Mucosa of descending colon (tissue), 3 donors: ENCODE measurements around the gene RRAGA. TPM values are rescaled to one million over a fixed set of nuclear protein-coding genes. Genes with fewer than 3 reads are reported as not detected.

Experiments used
- ATAC-seq: fragments of 200-7000 bp; cut with Tn5 transposase; one replicate; pipeline ENCODE4 v1.9.1; 2020; ENCODE audit warnings: mild to moderate bottlenecking, moderate library complexity
- DNase-seq, 3 donors: peaks; one replicate each; pipeline ENCODE4 v3.0.0-alpha.2; 2020
- H3K36me3 ChIP-seq: fragments of 200-600 bp; one replicate; pipeline ENCODE4 v1.8.0; 2021; ENCODE audit warnings: low read depth, mild to moderate bottlenecking
- H3K4me1 ChIP-seq: fragments of 200-600 bp; one replicate; pipeline ENCODE4 v1.8.0; 2021; ENCODE audit warnings: low read depth, mild to moderate bottlenecking
- H3K4me3 ChIP-seq: fragments of 200-600 bp; one replicate; pipeline ENCODE4 v1.8.0; 2021; ENCODE audit warnings: mild to moderate bottlenecking
- H3K9me3 ChIP-seq: fragments of 200-600 bp; one replicate; pipeline ENCODE4 v1.8.0; 2021; ENCODE audit warnings: mild to moderate bottlenecking
- CTCF ChIP-seq: fragments of 200-600 bp; IDR thresholded peaks from one replicate; pipeline ENCODE4 v1.8.0; 2022; ENCODE audit warnings: antibody characterized with exemption, mild to moderate bottlenecking
- intact Hi-C, 2 donors: fragments of 100-400 bp; cut with DNase I in 1 of 2; cut with micrococcal nuclease in 1 of 2; formaldehyde crosslinking; loops; one replicate each; pipeline versions ENCODE4 v1.11.0 to v1.11.1; 2022; cut with DNase I, micrococcal nuclease
- total RNA-seq, 3 donors: library from RNA; stranded (reverse); fragmentation: NEBNext Ultra II Directional in 2 of 3; extraction: Animal tissue kit (Norgen Biotek cat#: 25700) in 2 of 3; gene quantifications; one replicate each; pipeline versions ENCODE4 v1.2.1 to v1.2.4, GENCODE V29; 2021 to 2023
- donor health status: DM: no; HTN: no; CAD: no; lungs with moderate emphysema.
- donor health status: DM: no; HTN: no; CAD: no.
- donor health status: DM: no; HTN: yes; CAD: no.

The RRAGA gene
- total RNA-seq, 3 donors from 2014 or later = 56.5 to 83.3 (median 59.4) TPM

DNA sequence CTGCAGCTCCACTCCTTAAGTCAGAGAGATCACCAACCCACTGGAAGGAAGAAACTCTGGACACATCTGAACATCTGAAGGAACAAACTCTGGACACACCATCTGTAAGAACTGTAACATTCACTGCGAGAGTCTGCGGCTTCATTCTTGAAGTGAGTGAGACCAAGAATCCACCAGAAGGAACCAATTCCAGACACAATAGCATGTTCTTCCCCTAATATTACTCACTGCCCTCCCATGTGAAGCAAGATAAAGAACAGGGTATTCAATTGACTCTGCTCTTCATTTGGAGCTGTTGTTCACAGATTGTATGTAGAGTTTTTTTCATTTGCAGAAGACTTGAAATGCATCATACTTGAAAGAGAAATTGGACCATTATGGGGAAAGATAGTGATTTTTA is 27.0 kb upstream of the RRAGA start:
- TF ChIP-seq CTCF = no peak
- H3K4me1 ChIP-seq = no peaks in the 10 kb centered on the region
- no peak for ATAC-seq
- no peak overlapping the region for H3K4me3 ChIP-seq
- H3K36me3 ChIP-seq = no peaks in the 10 kb centered on the region
- intact Hi-C loops = loop anchor here in 1 of 2 donors (10.0 kb wide), 1 partner anchor 1207 kb away; no protein-coding TSS in a partner anchor
- no peak for DNase-seq
- H3K9me3 ChIP-seq = no peaks in the 10 kb centered on the region

GRCh38 chr9:19023078-19023477 is 26.1 kb upstream of the RRAGA start:
- no peak overlapping the region for H3K4me3 ChIP-seq
- no peaks in the 10 kb centered on the region for H3K9me3 ChIP-seq
- no peak for DNase-seq
- TF ChIP-seq CTCF = no peak
- intact Hi-C loops = loop anchor here in 1 of 2 donors (10.0 kb wide), 1 partner anchor 1208 kb away; no protein-coding TSS in a partner anchor
- no peaks in the 10 kb centered on the region for H3K4me1 ChIP-seq
- no peaks in the 10 kb centered on the region for H3K36me3 ChIP-seq
- no peak for ATAC-seq

DNA sequence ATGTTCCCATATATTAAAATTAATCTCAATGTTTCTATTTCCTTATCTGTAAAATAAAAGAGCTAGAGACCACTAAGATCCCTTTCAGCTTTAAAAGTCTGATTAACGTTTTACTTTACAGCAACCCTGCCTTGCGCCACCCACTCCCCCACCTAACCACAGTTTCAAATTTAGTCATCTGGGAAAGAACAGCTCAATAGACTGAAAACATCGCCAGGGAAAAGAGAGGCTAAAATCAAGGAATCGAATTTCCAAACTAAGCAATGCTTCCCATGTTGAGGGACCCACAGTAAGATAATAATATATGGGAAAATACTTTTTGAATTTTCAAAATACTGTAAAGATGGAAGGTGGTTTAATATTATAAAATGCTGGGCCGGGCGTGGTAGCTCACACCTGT is 22.9 kb upstream of the RRAGA start:
- Histone ChIP-seq H3K9me3 (no peaks in the 10 kb centered on the region), H3K36me3 (no peaks in the 10 kb centered on the region), H3K4me3 (no peak overlapping the region), H3K4me1 (no peaks in the 10 kb centered on the region)
- no peak for TF ChIP-seq CTCF
- no peak for DNase-seq
- intact Hi-C loops = loop anchor here in 1 of 2 donors (10.0 kb wide), 1 partner anchor 1212 kb away; no protein-coding TSS in a partner anchor
- no peak for ATAC-seq

GRCh38 chr9:19027825-19028224 is 21.4 kb upstream of the RRAGA start:
- no peaks in the 10 kb centered on the region for H3K36me3 ChIP-seq
- no peaks in the 10 kb centered on the region for H3K9me3 ChIP-seq
- H3K4me1 ChIP-seq = no peaks in the 10 kb centered on the region
- no peak overlapping the region for H3K4me3 ChIP-seq
- ATAC-seq (no peak), DNase-seq (no peak)
- intact Hi-C loops = loop anchor here in 1 of 2 donors (10.0 kb wide), 1 partner anchor 1213 kb away; no protein-coding TSS in a partner anchor
- TF ChIP-seq CTCF = no peak

DNA sequence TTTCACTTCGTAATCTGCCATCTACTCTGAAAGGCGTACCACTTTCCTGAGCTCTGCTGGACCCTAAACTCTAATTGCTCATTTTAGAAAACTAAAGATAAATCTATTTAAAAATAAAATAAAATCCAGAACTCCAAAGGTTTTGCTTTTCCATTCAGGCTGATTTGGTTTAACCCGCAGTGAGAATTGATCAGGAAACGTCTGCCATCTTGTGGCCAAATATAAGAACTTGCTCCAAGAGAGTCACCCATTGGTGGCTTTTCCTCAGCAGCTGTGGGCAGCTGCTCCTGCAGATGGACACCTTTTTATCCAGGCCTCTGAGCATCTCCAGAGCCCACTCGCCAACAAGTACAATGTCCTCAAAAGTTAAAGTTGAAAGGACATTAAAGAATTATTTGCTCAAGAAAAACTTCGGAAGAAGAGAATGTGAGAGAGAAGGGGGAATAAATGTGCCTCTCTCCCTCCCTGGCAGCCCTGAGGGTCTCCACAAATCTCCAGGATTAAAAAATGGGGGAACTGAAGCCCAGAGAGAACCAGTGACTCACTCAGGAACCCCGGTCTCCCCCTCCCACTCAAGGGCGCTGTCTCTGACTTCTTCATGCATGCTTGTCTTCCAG is 20.3 kb upstream of the RRAGA start:
- Histone ChIP-seq H3K4me1 (no peaks in the 10 kb centered on the region), H3K36me3 (no peaks in the 10 kb centered on the region), H3K4me3 (no peak overlapping the region), H3K9me3 (no peaks in the 10 kb centered on the region)
- peak; percentile 78 for ATAC-seq
- intact Hi-C loops = loop anchor here in 1 of 2 donors (10.0 kb wide), 1 partner anchor 1214 kb away; no protein-coding TSS in a partner anchor
- peak; percentile 58 for TF ChIP-seq CTCF
- DNase-seq = peak in 1 of 3 donors; percentile 56
